NCI-H128 (cell line): ENCODE data around the gene ACOXL.

Source experiments
- DNase-seq: peaks from one replicate; lab custom pipeline; 2025; ENCODE audit not compliant: unreplicated experiment; lab: John Stamatoyannopoulos, UW

ACOXL gene

DNA sequence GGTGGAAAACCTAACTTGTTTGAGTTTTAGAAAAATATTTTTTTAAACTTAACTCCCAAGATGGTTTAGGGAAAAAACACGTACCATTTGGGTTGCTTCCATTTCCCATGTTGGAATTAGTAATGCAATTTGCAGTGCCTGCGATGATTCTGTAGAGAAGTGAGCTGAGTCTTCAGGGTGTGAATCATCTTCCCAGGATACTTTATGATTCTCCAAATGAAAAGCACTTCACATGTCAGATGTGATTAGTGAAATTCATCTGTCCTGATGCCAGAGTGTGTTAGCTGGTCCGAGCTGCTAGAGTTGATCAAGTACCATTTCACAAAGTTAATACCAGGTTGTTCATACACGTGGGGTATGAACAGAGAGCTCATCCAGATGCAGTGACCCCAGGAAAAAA is 59.1 kb downstream of the ACOXL start:
- no peak for DNase-seq

DNA sequence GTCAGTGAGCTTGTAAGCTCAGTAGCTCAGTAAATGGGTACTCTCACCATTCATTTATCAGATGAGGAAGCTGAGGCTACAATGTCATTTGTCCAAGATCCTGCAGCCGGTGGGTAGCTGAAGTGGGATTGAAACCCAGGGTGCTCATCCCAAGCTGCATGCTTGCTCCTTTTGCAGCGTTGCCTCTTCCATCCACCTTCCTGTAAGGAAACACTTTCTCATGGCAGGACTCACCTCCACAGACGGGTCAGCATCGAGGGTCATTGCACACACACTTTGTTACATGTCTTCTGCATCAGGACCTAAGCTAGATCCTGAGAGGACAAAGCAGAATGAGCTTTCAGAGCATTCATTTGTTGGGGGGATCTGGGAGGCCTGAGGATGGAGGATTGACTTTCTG is 60.7 kb downstream of the ACOXL start:
- no peak for DNase-seq

DNA sequence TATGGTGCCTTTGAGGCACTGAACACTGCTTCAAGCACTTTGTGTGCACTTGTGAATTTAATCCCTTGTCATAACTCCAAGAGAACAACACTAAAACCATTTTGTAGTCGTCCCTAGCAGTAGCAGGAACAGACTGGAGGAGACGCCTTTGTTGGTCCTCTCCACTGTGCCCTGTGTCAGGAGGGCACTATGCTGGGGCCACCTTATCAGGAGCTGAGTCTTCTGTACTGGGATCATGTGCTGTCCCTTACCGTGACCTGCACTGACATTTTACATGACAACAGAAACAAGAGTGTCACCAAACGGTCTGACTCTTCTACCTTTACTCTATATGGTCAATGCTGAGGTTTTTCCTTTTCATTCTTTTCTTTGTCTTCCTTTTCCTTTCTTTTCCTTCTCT is 62.0 kb downstream of the ACOXL start:
- DNase-seq: no peak

DNA sequence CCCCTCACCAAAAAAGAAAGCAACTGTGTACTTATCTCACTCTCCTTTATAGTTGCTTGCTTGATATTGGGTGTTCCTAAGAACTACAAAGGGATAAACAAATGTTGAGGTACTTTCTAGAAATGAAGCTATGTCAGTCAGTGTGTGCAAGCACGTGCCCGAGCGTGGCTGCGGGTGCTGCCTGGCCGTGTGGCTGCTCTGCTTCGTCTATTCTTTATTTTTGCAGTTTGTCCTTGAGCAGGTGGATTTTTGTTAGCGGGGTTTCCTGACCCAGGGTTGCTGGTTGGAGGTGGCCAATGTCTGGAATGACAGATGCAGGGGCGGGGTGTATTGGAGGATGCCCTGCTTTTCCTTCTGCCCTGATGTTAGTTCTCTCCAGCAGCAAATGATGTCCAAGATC is 62.6 kb downstream of the ACOXL start:
- no peak for DNase-seq

DNA sequence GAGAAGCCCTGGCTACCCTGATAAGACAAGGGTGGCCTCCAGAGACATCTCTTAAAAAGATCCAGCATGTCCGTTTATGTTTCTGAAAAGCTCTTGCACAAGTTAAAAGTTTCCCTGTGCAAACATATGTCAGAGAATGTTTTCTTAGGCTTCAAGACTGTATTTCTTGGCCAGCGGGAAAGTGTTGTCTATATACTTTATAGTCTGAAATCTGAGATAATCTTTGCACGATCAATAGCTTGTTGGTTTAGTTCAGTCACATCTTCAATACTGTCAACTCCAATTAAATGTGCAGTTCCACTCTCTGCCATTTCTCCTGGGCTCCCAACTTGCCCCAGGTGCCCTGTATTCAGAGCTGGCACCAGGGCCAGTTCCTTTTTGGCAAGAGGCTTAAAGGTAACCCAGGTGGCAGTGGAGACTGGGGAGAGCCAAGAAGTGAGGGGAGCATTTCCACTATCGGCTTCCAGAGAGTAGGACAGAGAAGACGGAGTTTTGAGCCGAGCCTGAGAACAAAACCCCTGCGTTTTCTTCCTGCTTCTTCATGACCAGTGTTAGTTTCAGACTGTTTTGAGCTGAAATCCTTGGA is 64.4 kb downstream of the ACOXL start:
- no peak for DNase-seq

DNA sequence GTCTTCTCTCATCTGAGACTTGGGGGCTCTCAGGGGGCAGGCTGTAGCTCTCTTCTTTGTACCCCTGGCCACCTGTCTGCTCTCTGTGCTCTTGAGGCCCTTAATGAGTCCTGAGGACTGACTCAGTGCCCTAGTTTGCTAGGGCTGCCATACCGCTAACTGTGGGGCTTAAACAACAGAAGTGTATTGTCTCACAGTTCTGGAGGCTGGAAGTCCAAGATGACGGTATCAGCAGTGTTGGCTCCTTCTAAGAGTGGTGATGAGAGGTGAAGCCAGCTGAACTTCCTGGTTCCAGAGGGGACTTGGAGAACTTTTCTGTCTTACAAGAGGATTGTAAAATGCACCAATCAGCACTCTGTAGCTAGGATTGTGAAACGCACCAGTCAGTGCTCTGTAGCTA is 67.0 kb downstream of the ACOXL start:
- no peak for DNase-seq

DNA sequence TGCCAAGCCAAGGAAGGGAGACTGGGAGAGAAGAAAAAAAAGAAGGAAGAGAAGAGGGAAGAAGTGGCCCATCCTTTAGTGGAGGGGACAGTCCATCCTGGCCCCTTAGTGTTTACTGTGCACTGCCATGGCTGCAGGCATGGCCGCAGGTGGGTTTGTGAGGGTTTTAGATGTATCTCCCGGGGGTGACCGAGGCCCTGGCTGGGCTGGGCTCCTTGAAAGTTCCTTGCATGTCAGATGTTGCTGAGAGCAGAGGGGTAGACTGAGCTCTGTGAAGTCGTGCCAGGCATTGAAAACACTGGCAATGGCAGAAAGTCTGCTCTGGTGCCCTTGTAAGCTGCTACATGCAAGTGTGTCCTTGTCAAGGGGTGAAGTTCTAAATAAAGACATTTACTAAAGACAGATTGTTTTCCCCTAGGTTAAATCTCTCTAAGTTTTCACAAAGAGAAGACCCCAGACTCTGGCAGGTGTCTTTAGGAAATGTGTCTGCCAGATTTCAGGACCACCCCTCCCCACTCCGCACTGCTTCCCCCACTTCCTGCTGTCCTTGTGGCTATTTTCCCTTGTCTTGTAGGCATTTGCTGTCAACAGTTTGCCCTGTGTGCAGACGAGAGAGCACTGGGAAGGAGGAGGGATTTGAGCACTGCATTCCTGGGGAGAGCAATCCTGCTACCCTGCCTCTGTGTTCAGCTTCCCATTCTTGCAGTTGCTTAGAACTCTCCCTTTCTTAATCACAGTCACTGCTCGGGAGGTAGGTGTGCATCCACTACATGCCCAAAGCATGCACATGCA is 68.4 kb downstream of the ACOXL start:
- DNase-seq: no peak

DNA sequence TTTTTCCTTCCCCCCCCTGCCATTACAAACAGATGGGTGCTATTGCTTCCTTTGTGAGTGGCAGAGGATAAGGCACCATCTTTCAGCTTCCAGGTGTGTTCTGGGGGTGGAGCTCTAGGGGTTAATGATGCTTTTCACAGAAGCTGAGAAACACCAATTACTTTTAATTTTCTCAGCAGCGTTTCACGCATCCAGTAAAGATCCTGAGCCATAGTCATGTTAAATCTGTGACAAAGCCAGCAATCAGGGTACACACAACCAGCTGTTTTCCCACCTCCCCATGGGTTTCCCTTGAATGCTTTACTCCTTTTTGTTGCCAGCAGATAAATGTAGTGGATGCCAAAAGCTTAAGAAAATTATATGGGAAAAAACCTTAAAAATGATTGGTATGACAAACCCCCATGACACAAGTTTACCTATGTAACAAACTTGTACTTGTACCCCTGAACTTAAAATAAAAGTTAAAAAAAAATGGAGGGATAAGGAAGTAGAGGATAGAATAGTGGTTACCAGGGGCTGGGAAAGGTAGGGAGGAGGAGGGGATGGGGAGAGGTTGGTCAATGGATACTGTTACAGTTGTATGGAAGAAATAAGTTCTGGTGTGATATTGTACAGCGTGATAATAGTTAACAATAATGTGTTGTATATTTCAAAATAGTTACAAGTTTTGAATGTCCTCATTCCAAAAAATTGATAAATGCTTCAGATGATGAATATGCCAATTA is 70.0 kb downstream of the ACOXL start:
- DNase-seq: no peak

DNA sequence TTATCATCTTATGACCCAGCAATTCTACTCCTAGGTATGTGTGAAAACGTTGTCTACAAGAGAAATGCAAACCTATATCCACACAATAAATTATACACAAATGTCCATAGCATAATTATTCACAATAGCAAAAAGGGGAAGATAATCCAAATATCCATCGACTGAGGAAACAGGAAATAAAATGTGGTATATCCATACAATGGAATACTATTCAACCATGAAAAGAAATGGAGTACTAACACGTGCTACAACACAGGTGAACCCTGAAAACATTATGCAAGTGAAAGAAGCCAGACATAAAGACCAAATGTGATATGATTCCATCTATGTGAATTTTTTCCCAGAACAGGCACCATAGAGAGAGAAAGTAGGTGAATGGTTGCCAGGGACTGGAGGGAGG is 72.1 kb downstream of the ACOXL start:
- no peak for DNase-seq

DNA sequence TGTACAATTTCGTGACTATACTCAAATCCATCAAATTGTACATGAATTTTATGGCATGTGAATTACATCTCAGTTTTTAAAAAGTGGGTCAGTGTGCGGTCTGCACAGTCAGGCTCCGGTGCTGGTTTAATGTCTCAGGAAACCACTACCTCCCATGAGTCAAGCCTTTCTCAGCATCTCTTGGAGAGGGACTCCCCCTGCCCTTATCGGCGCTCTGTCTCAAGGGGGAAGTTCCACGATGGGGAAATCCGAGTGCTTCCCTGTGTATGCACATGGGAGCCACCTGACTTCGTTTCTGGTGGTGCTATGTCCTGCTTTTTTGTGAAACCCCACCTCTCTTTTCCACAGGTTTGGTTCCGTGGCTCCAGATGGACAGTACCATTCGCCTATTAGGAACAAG is 72.5 kb downstream of the ACOXL start:
- DNase-seq: no peak

DNA sequence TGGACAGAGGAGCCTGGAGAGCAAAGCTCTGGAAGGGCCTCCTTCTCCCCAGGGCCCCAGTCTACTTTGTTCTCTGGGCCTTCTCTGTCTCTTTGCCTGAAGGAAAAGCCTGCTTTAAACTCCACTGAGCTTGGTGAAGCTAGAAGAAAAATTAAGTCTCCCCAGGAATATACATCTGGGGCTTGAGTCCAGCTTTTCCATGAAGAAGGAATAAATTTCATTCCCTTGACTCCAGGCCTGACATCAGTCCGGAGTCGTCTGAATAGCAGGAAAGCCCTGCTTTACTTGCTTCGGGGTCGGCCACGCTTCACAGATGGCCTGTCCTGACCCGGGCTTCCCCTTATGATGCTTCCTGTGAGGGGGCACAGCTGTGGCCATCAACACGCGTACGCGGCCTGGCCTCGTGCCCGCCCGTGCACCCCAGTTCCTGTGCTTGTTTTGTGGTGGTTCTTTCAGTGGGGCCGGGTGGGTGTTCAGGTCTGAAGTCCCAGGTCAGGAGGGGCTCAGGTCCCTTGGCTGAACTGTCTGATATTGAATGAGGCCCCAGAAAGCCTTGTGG is 73.6 kb downstream of the ACOXL start:
- no peak for DNase-seq

DNA sequence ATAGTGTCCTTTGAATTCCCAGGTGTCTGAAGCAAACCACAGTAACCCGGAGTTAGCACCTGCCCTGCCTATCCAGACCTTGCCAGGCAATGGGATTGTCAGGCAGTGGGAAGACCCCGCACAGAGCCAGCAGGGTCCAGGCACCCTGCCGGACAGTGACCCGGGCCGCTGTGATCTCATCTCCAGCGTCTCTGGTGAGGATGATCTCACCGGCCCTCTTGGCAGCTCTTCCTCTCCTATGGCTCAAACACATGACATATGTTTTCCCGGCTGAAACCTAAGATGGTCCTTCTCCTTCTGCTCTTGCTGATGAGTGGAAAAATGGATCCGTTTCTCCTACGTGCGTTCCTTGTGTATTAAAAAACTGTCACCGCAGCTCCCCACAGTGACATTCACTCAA is 75.1 kb downstream of the ACOXL start:
- DNase-seq: no peak

DNA sequence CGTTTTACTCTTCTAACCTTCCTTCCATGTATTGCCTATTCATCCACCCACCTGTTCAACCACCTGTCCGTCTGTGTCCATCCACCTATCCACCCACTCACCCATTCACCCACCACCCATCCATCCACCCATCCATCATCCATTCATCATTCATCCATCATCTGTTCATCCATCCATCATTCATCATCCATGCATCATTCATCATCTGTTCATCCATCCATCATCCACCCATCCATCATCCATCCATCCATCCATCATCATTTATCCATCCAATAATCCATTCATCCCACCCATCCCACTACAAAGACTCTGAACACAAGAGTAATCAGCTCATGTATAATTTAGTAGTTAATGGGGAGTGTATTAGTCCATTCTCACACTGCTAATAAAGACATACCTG is 78.0 kb downstream of the ACOXL start:
- no peak for DNase-seq

DNA sequence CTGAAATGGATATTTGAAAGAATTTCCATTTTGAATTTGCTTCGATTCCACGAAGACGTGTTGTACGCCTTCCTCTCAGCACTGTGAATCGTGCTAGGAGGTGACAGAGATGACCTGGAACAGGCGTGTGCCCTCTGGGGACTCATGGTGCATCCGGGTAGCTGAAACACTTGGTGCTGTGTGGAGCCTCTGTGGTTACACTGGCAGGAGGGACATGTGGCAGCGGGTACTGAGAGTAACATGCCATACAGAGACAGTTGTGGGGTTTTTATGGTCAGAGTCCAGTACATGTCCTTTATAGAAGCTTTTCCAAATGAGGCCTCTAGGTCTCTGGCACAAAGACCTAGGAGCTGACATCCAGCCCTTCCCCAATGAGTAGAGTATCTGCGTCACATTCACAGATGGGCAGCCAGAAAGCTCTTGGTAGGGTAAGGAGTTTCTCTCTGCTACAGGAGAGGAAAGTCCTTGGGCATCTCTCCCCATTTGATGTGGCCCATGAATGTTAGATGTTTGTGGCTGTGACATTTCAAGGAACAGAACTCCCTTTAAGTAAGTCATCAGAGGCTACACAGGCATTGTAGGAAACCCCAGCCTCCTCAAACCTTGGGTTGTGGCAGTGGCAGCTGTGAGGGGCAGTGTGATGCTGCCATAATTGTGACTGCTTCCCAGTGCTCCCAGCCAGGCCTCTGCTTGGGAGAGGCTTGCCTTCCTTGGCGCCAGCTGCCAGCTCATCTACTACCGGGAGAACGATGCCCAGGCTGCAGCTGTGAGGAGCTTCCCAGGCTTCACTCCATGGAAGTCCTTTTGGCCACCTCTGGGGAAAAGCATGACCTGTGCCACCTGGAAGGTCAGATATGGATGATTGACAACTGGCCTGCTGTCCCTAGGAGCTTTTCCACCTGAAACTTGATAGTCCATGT is 80.6 kb downstream of the ACOXL start:
- DNase-seq: no peak

DNA sequence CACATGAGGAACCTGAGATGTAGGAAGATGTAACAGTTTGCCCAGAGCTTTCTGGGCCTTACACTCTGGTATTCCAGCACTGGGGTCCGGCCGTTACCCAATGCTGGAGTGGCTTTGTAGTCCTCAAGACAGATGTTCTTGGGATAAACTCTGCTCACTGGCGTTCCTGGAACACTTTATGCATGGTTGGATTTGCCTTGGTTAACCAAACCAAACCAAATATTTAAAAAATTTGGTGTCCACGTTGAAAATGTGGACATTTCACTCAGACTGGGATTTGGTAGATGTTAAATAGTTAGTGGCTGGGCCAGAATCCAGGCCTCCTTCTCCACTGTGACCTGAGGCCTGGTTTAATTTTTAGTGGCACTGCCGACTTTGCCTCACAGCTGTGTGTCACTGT is 81.5 kb downstream of the ACOXL start:
- DNase-seq: no peak

DNA sequence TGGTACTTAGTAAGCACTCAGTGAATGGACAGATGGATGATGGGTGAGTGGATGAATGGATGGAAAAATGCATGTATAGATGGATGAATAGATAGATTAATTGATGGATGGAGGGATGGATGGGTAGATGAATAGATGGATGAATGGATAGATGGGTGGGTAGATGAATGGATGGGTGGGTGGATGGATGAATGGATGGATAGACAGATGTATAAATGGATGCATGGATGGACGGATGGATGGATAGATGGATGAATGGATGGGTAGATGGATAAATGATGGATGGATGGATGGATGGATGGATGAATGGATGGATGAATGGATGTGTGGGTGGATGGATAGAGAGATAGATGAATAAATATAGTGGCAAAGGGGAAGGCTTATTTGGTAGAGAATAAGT is 83.6 kb downstream of the ACOXL start:
- DNase-seq: no peak

DNA sequence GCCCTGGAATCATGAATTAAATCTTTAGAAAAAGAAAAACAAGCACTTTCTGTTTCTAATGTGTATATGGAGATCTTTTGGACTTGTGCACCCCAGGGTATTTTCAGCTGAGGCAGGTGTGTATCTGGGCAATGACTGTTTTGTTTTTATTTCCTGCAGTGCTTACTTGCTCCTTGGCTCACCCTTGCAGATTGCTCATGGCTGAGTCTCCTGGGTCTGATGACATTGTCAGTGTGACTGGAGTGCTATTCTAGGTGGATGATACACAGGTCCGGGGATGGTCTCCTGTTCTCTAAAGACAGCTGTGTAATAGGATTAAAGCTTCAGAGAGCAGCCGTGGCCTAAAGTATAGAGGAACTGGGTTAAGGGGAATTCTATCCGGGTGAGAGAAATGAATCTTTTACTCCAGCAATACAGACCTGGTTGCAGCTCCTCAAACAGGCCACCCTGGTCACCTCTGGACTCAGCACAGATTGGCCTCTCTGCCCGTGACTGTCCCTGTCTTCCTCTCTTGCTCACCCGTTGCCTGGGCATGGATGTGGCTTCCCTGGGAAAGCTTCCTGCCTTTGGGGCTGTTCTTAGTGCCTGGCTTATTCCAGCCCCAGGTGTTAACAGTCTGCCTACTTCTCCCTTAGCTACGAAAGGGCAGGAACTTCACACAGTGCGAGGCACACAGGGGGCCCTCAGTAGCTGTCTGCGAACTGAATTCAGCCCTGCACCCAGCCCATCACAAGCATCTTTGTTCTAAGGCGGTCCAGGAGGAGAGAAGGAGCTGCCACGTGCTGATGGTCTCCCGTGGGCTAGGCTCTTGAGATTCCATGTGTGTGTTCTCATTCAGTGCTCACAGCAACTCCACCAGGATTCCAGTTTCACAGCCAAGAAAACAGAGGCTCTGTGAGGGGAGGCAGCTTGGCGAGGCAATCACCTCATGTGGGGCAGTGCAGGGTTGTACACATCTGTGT is 84.3 kb downstream of the ACOXL start:
- no peak for DNase-seq

DNA sequence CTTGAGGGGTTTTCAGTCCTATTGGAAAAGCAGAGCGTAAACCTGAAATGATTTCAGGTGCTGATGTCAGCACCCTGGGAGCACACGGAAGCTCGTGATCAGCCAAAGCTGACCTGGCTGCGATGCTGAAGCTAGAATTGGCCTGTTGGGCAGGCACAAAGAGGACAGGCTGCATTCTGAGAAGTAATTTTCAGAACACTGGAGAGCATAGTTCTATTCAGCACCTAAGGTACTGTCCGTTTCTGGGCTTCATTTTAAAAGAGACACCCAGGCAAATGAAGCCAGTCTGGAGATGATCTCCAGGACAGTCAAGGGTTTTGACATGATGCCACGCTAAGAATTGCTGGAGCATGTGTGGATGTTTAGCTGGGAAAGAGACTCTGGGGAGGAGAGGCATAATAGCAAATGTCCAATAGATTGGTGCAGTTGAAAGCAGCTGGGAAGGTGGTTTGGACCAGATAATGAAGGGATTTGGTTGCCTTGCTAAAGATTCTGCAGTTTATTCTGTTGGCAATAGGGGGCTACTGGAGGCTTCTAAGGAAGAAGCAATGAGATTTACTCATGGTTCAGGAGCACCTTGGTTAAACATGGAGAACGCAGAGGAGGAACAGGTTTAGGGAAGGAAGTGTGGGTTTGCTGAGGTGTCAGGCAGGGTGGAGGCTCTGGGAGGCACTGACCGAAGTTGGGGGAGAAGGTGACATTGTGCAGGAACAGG is 86.6 kb downstream of the ACOXL start:
- DNase-seq: no peak

DNA sequence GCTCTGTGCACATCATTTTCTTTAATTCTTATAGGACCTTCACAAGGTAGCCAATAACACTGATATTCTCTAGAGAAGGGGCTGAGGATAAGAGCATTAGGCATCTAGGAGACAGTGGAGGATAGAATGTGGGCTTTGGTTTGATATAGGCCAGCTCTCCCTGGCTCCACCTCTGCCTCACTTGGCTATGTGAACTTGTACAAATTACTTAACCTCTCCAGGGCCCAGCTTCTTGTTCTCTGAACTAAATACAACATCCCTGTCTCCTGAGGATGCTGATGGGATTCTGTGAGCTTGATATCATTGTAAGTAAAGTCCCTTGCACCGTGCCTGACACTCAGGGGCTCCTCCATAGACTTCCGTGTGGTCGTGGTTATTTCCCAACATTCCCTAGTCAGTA is 87.3 kb downstream of the ACOXL start:
- DNase-seq: no peak
